CD4-positive, alpha-beta T cell treated with Interleukin-12 subunit alpha and Interleukin-12 subunit beta, for 1 hour (primary cell): Measurements from ENCODE around the gene KIAA2012.

Experiments
- DNase-seq: peaks from one replicate; pipeline ENCODE4 v3.0.0-alpha.2; 2020

Gene KIAA2012

DNA sequence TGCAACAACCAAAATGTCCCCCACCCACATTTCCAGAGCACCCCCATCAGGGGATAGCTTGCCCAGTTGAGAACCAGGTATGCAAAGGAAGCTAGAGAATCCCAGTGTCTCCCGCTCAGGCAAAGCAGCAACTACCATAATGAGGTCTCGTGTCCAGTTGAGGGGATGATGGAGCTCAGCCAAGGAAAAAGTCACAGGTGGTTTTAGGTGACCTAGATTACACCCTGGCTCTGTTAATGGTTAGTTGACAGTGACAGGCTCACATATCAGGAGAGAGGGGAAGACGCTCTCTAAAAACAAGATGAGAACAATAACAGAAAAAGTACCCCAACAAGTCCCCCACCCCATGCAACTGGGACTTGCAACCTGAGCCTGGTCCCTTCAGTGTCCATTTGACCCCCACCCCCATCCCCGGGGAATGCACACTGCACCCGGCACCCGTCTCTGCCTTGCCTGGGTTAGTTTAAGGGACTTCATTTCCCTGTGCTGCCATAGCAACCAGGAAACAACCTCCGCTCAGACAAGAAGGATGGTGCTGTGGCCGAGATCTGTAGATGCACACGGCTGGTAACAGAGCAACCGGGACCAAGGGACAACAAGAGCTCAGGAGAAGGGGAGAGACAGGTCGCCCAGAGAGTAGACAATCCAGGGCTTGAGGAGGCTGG lies at the start of gene KIAA2012:
Gene KIAA2012 (plus strand): TSS at position 519 of the 665 bp plus-strand sequence. CDS start 373 bp downstream, outside the sequence.
- no peak for DNase-seq

GRCh38 chr2:202023904-202024266 lies 49.2 kb upstream of the KIAA2012 start:
- no peak for DNase-seq

- DNase-seq = no peak
Measured at GRCh38 chr2:202024871-202025270, 48.2 kb upstream of the KIAA2012 start.

DNA sequence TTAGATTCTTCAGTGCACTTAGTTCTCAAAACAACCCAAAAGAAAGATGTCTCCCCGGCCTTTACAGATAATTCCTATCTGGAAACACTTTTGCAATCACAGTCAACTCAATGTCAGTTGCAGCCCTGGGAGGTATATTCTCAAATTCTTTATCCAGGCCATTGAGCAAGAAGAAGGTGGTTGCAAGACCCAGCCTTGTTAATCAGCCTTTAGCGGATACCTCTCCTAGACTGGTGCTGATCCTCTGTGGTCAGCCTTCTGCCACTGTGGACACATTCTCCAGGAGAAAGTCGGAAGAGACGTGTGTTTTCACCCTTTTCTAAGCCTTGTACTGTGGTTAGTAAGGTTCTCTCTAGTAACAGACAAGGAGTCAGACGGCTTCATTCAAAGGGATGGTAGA lies 47.2 kb upstream of the KIAA2012 start:
- DNase-seq = no peak

DNA sequence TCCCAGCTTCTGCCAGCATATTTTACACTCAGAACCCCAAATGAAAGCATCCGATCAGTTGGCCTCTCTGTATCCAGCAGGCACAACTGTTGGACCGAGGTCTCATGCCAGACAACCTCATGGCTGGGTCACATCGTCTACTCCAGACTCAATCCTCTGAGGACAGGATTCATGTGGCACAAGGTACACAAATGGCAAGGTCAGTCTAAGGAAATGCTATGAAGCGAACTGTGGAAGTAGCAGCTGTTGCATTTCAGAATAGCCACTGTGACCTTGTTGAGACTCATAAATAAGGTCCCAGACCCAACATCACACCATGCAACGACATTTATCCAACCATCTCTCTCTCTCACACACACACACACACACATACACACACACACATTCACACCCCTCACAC lies 46.5 kb upstream of the KIAA2012 start:
- DNase-seq = no peak

DNA sequence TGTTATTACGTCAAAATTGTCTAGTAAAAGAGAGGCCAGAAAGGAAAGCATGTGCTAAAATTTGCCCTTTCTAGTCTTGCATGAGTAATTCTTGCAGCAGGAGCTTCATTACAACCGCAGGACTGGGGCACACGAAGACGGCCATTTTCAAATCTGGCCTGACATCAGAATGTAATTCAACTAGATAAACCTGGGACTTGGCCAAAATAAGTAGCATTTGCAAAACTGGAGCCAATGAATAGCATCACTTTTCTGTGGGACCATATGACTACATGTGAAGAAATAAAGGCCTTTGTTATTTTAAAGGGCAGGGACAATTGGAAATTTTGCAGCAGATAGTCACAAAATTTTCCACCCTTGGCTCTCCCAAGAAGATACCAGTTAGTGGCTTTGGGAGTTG lies 42.4 kb upstream of the KIAA2012 start:
- no peak for DNase-seq

GRCh38 chr2:202031246-202031951 lies 41.7 kb upstream of the KIAA2012 start:
- no peak for DNase-seq

GRCh38 chr2:202032846-202033316 lies 40.2 kb upstream of the KIAA2012 start:
- peak; percentile 29 for DNase-seq

GRCh38 chr2:202033317-202034248 lies 39.5 kb upstream of the KIAA2012 start, which contains the start of gene FZD7:
Gene FZD7 (plus strand): TSS chr2:202033855. CDS start chr2:202034648, 793 bp downstream.
- DNase-seq = peak; percentile 89

- DNase-seq = peak; percentile 19
Measured at GRCh38 chr2:202034249-202035088, 38.6 kb upstream of the KIAA2012 start.

- peak; percentile 20 for DNase-seq
Measured at GRCh38 chr2:202035089-202035940, 37.7 kb upstream of the KIAA2012 start.

GRCh38 chr2:202035941-202036372 lies 37.1 kb upstream of the KIAA2012 start:
- no peak for DNase-seq

- DNase-seq = no peak
Measured at GRCh38 chr2:202036601-202037037, 36.4 kb upstream of the KIAA2012 start.

DNA sequence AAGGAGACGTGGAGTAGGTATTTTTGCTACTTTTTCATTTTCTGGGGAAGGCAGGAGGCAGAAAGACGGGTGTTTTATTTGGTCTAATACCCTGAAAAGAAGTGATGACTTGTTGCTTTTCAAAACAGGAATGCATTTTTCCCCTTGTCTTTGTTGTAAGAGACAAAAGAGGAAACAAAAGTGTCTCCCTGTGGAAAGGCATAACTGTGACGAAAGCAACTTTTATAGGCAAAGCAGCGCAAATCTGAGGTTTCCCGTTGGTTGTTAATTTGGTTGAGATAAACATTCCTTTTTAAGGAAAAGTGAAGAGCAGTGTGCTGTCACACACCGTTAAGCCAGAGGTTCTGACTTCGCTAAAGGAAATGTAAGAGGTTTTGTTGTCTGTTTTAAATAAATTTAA lies 36.0 kb upstream of the KIAA2012 start:
- DNase-seq = no peak

- DNase-seq = no peak
Measured at GRCh38 chr2:202038471-202039277, 34.4 kb upstream of the KIAA2012 start.

GRCh38 chr2:202039278-202040078 lies 33.6 kb upstream of the KIAA2012 start:
- no peak for DNase-seq

GRCh38 chr2:202040079-202040844 lies 32.8 kb upstream of the KIAA2012 start:
- DNase-seq = no peak

DNA sequence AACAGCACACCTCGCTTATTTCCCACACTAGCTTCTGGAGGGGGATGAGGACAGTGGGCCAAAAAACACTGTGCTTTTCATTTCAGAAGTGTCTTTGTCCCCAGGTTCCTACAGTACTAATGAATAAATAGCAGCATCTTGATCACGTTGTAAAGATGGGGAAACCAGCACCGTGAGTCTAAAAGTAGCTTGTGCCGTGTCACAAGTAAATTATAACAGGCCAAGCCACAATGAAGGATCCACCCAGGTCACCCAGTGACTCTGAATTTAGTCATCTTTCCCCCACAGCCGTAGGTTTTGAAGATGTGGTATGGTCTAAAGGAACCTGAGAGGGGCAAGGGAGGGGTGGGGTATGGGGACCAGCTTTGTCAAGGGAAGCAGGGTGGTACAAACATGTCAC lies 30.6 kb upstream of the KIAA2012 start:
- DNase-seq = no peak

GRCh38 chr2:202043475-202043874 lies 29.6 kb upstream of the KIAA2012 start:
- no peak for DNase-seq
